K562 (cell line): ENCODE results near the gene VAMP8. TPM values are rescaled to one million over a fixed set of nuclear protein-coding genes. Genes with fewer than 3 reads are reported as not detected.

Experiments used
- ATAC-seq: fragments of 200-7000 bp; cut with Tn5 transposase; 3 replicates; pipeline ENCODE4 v1.9.1; 2020; ENCODE audit warnings: moderate library complexity
- BruUV-seq: library from RNA; stranded (reverse); fragments of 400-500 nt; replicated peaks from 2 replicates; lab custom pipeline; 2021; lab: Mats Ljungman, UMichigan
- CTCF ChIA-PET: fragments of 300-600 bp; formaldehyde crosslinking; extraction: SDS; loops from one replicate; lab custom pipeline; 2021; ENCODE audit warnings: low intra/inter-chr PET ratio; lab: Yijun Ruan, JAX
- POLR2A ChIA-PET: fragments of 300-600, 350-650 bp; sonication (Branson Sonifier 250); formaldehyde crosslinking; extraction: SDS; loops from one replicate; lab custom pipeline; 2021; ENCODE audit warnings: antibody characterized with exemption, inconsistent platforms; lab: Yijun Ruan, JAX
- DNase-seq, 4 experiments: peaks; one replicate each; pipeline versions ENCODE4 v3.0.0 to v3.0.0-alpha.2; 2011 to 2018; ENCODE audit warnings: low spot score in 3 of 4, mixed read lengths in 3 of 4; ENCODE audit errors: extremely low read depth in 1 of 4
- FAIRE-seq: peaks from 2 replicates; lab custom pipeline; 2011; peaks lifted over from hg19 to GRCh38; lab: Jason Lieb, UNC
- H2AFZ ChIP-seq: 2 replicates; pipeline ENCODE4 v1.6.0; 2011; ENCODE audit warnings: low read depth, low read length, control low read depth, inconsistent platforms
- H3K27ac ChIP-seq: fragments of 200-600 bp; 3 replicates; pipeline ENCODE4 v1.8.0; 2011; ENCODE audit warnings: low read depth, mild to moderate bottlenecking, control low read depth, inconsistent platforms, low read length, moderate library complexity, mixed read lengths; ENCODE audit errors: extremely low read depth
- H3K27me3 ChIP-seq, 2 experiments: fragments of 300-600 bp in 1 of 2; 2 replicates in 1 of 2; 3 replicates in 1 of 2; pipeline versions ENCODE4 v1.6.0 to v1.8.0; 2011; ENCODE audit warnings: inconsistent platforms in 2 of 2, low read length in 2 of 2, mild to moderate bottlenecking in 1 of 2, mixed read lengths in 1 of 2, moderate library complexity in 1 of 2; ENCODE audit not compliant: control insufficient read depth in 2 of 2, insufficient read depth in 2 of 2
- H3K36me3 ChIP-seq: fragments of 300-600 bp; 3 replicates; pipeline ENCODE4 v1.8.0; 2011; ENCODE audit warnings: mild to moderate bottlenecking, low read length, inconsistent platforms; ENCODE audit not compliant: control insufficient read depth, insufficient read depth
- H3K4me1 ChIP-seq, 2 experiments: fragments of 200-600 bp in 1 of 2; replicated peaks in 1 of 2; 2 replicates in 1 of 2; 3 replicates in 1 of 2; pipeline versions ENCODE4 v1.5.1 to v1.8.0; 2011; ENCODE audit warnings: inconsistent platforms in 2 of 2, low read length in 2 of 2, mild to moderate bottlenecking in 1 of 2, mixed read lengths in 1 of 2, moderate library complexity in 1 of 2; ENCODE audit not compliant: control insufficient read depth in 2 of 2, insufficient read depth in 2 of 2
- H3K4me2 ChIP-seq: 2 replicates; pipeline ENCODE4 v1.6.1; 2011; ENCODE audit warnings: low read length, control low read depth, inconsistent platforms, mixed read lengths; ENCODE audit not compliant: insufficient read depth
- H3K4me3 ChIP-seq: fragments of 200-600 bp; sonication (generic), shearing (Covaris generic); 2 replicates; pipeline ENCODE4 v1.5.1; 2016; ENCODE audit warnings: control low read depth, inconsistent platforms
- H3K79me2 ChIP-seq: fragments of 200-600 bp; 3 replicates; pipeline ENCODE4 v1.8.0; 2011; ENCODE audit warnings: low read length, inconsistent platforms; ENCODE audit not compliant: control insufficient read depth, insufficient read depth
- H3K9ac ChIP-seq, 2 experiments: 2 replicates each; pipeline versions ENCODE4 v1.6.0 to v1.6.1; 2011; ENCODE audit warnings: low read depth in 2 of 2, low read length in 2 of 2, control low read depth in 1 of 2, inconsistent platforms in 1 of 2, mild to moderate bottlenecking in 1 of 2, mixed read lengths in 1 of 2; ENCODE audit not compliant: insufficient read depth in 1 of 2
- H3K9me1 ChIP-seq: one replicate; pipeline ENCODE4 v1.6.0; 2011; ENCODE audit warnings: inconsistent platforms, mild to moderate bottlenecking, low read length, moderate library complexity; ENCODE audit not compliant: control insufficient read depth, insufficient read depth
- H3K9me3 ChIP-seq: replicated peaks from 2 replicates; pipeline ENCODE4 v1.5.1; 2011; ENCODE audit warnings: low read depth, low read length, inconsistent platforms; ENCODE audit not compliant: control insufficient read depth, insufficient read depth
- H4K20me1 ChIP-seq: replicated peaks from 2 replicates; pipeline ENCODE4 v1.6.1; 2011; ENCODE audit warnings: low read length, inconsistent platforms, mixed read lengths; ENCODE audit not compliant: control insufficient read depth, insufficient read depth
- ARID3A ChIP-seq: IDR thresholded peaks from 2 replicates; pipeline ENCODE4 v1.6.1; 2012; ENCODE audit warnings: low read depth, low read length, improper control_type of control experiment, borderline replicate concordance
- BCLAF1 ChIP-seq, 2 experiments: fragments of 450-650 bp in 1 of 2; IDR thresholded peaks; 2 replicates each; pipeline ENCODE4 v1.6.1; 2011 to 2017; ENCODE audit warnings: low read depth in 2 of 2, antibody characterized with exemption in 1 of 2, borderline replicate concordance in 1 of 2, low read length in 1 of 2, mild to moderate bottlenecking in 1 of 2, mixed read lengths in 1 of 2; ENCODE audit not compliant: control insufficient read depth in 1 of 2
- DMBX1 ChIP-seq: fragments of 250-450 bp; sonication (Bioruptor Pico); IDR thresholded peaks from 2 replicates; pipeline ENCODE4 v1.8.0; 2022; ENCODE audit warnings: inconsistent platforms, mild to moderate bottlenecking, moderate library complexity, borderline replicate concordance
- E2F5 ChIP-seq: sonication (generic); formaldehyde crosslinking; IDR thresholded peaks from 2 replicates; pipeline ENCODE4 v1.8.0; 2022; ENCODE audit warnings: mild to moderate bottlenecking, missing genetic modification reagents
- FOXK2 ChIP-seq, 2 experiments: fragments of 450-650 bp; IDR thresholded peaks in 1 of 2; conservative IDR thresholded peaks in 1 of 2; 2 replicates each; pipeline ENCODE4 v1.6.1; 2016; ENCODE audit warnings: low read depth in 2 of 2, mild to moderate bottlenecking in 1 of 2
- FUS ChIP-seq: fragments of 200-400 bp; formaldehyde crosslinking; optimal IDR thresholded peaks from 2 replicates; pipeline ENCODE3; 2017; ENCODE audit warnings: low read depth, low read length
- MED1 ChIP-seq: sonication (generic); formaldehyde crosslinking; IDR thresholded peaks from 2 replicates; pipeline ENCODE4 v1.8.1; 2023; ENCODE audit warnings: missing genetic modification reagents, borderline replicate concordance
- RFX1 ChIP-seq: fragments of 450-650 bp; IDR thresholded peaks from 2 replicates; pipeline ENCODE4 v1.6.1; 2016; ENCODE audit warnings: mild to moderate bottlenecking, moderate library complexity
- SNRNP70 ChIP-seq: fragments of 200-400 bp; formaldehyde crosslinking; optimal IDR thresholded peaks from 2 replicates; pipeline ENCODE3; 2017; ENCODE audit warnings: low read depth, low read length
- ZNF507 ChIP-seq: conservative IDR thresholded peaks from 2 replicates; pipeline ENCODE4 v1.6.1; 2017; ENCODE audit warnings: missing genetic modification characterization, missing compliant biosample characterization
- ZNF511 ChIP-seq: sonication (generic); formaldehyde crosslinking; IDR thresholded peaks from 2 replicates; pipeline ENCODE4 v1.8.0; 2022; ENCODE audit warnings: mild to moderate bottlenecking, missing genetic modification reagents
- ZZZ3 ChIP-seq: fragments of 450-650 bp; IDR thresholded peaks from 2 replicates; pipeline ENCODE4 v1.6.1; 2016; ENCODE audit warnings: antibody characterized with exemption, mild to moderate bottlenecking, moderate library complexity
- WGBS: fragments of 100-300 bp; shearing (Covaris generic); methylation state at CpG from one replicate; pipeline ENCODE4 v1.1.6; 2016; ENCODE audit warnings: low coverage, mixed read lengths; ENCODE audit not compliant: insufficient coverage; ENCODE audit errors: missing lambda C conversion rate; 5-methylcytosine and 5-hydroxymethylcytosine counted together
- in situ Hi-C: fragments of 300-500 bp; cut with MboI; formaldehyde crosslinking; loops from 4 replicates; pipeline ENCODE4 v1.15.0; 2018; ENCODE audit warnings: inconsistent platforms, mixed read lengths
- intact Hi-C: fragments of 100-400 bp; cut with micrococcal nuclease; formaldehyde crosslinking; loops from 2 replicates; pipeline ENCODE4 v1.14.2; 2022
- polyA plus RNA-seq, 8 experiments: library from polyadenylated mRNA; depleted of rRNA in 4 of 8; stranded (reverse) in 5 of 8; unstranded in 3 of 8; fragments of >200 nt; fragmentation: Nextera tagmentation in 2 of 8; fragmentation: Illumina TruSeq in 1 of 8; extraction: Ambion mirVana in 2 of 8; extraction: Trizol in 1 of 8; gene quantifications; 2 replicates each; pipeline versions ENCODE4 v1.2.1 to v1.2.3, GENCODE V29; 2011 to 2014; ENCODE audit warnings: inconsistent platforms in 1 of 8, missing spikeins in 1 of 8
- total RNA-seq, 7 experiments: library from RNA; depleted of rRNA in 6 of 7; stranded (reverse); fragments of >200 nt in 6 of 7; fragmentation: Illumina TruSeq in 2 of 7; extraction: Trizol in 2 of 7; gene quantifications; 2 replicates each; pipeline versions ENCODE4 v1.2.1 to v1.2.3, GENCODE V29; 2011 to 2021; ENCODE audit warnings: low replicate concordance in 1 of 7

Gene VAMP8
- total and polyA plus RNA-seq, 9 of the 15 experiments (the other 6 are each of a cell fraction or from before 2014, with no cell fraction given) = 107 to 571 (median 248) TPM

- peak; percentile 92 for TF ChIP-seq SNRNP70
- no peak for TF ChIP-seq E2F5
- peak; percentile 46 for TF ChIP-seq ZNF511 (CRISPR knock-in tag)
- TF ChIP-seq ZZZ3 = no peak; the same call in 1 of the 2 replicates
- peak; percentile 74 for TF ChIP-seq FUS
- TF ChIP-seq ZNF507 = no peak
- TF ChIP-seq DMBX1 (CRISPR knock-in tag) = no peak; the same call in 1 of the 2 replicates
These were observed 37.8 kb upstream of the VAMP8 start (continued) for GRCh38 chr2:85539361-85540132.

GRCh38 chr2:85540133-85540648, 37.2 kb upstream of the VAMP8 start:
- Histone ChIP-seq H3K4me1 (peaks cover 9 to 24% of the 10 kb centered on the region in 2 experiments), H3K27ac (peak overlapping the region; percentile 100), H3K36me3 (peaks cover 58% of the 10 kb centered on the region), H3K9me1 (peaks cover 3% of the 10 kb centered on the region), H4K20me1 (peaks cover 36% of the 10 kb centered on the region), H3K79me2 (peaks cover 69% of the 10 kb centered on the region), H2AFZ (no peak overlapping the region), H3K27me3 (no peaks in the 10 kb centered on the region), H3K4me2 (peak overlapping the region; percentile 98), H3K4me3 (peak overlapping the region; percentile 68), H3K9ac (peak overlapping the region; percentile 100), H3K9me3 (no peaks in the 10 kb centered on the region)
- POLR2A ChIA-PET = interaction anchor here (0.6 to 24.3 kb wide), 25 partner anchors 9 to 194 kb away, joined by 3 to 1576 read pairs (median 6); partner anchors contain the start of genes CAPG, ELMOD3, GGCX and RETSAT
- intact Hi-C loops (no loop called here), in situ Hi-C loops (no loop called here)
- WGBS = under 1% methylated on average over 11 of the region's 11 CpGs
- 0 out of 3 replicates have a peak, but pooled peaks have one; percentile 3 for ATAC-seq
- BruUV-seq = TSS peak; percentile 31
- no peak for FAIRE-seq
- DNase-seq = peak in 1 of 4 experiments; percentile 45
- CTCF ChIA-PET = interaction anchor here (0.6 to 1.4 kb wide), 2 partner anchors 120 to 241 kb away, joined by 3 to 7 read pairs; no protein-coding TSS in a partner anchor
- no peak; the same call in 1 of the 2 replicates for TF ChIP-seq ARID3A
- TF ChIP-seq BCLAF1 (IDR thresholded peaks at IDR 0.05; ENCODE audit: borderline replicate concordance in 1 of 2, control insufficient read depth in 1 of 2, low read depth in 2 of 2, low read length in 1 of 2) = peak in 1 of 2 experiments; percentile 33; a peak in 1 of 4 replicates
- TF ChIP-seq MED1 (CRISPR knock-in tag) = no peak
- no peak for TF ChIP-seq RFX1
- no peak for TF ChIP-seq FOXK2 (conservative IDR thresholded peaks at IDR 0.05 in 1 of 2, IDR thresholded peaks at IDR 0.05 in 1 of 2; ENCODE audit: low read depth in 2 of 2)
